GM23338 (cell line): ENCODE results near the gene STK33. TPM values are rescaled to one million over a fixed set of nuclear protein-coding genes. Genes with fewer than 3 reads are reported as not detected.

Source experiments
- ATAC-seq: fragments of 200-7000 bp; cut with Tn5 transposase; 3 replicates; pipeline ENCODE4 v1.9.1; 2020
- DNase-seq: peaks from one replicate; pipeline ENCODE4 v3.0.0-alpha.2; 2015; ENCODE audit warnings: low spot score
- H2AFZ ChIP-seq: fragments of 200-600 bp; sonication (generic); 2 replicates; pipeline ENCODE4 v1.8.0; 2016; ENCODE audit warnings: antibody characterized with exemption, mild to moderate bottlenecking, moderate library complexity
- H3F3A ChIP-seq: fragments of 200-600 bp; sonication (generic); replicated peaks from 2 replicates; pipeline ENCODE4 v1.8.0; 2017; ENCODE audit warnings: antibody characterized with exemption, mixed run types, low read depth
- H3K27ac ChIP-seq: fragments of 200-600 bp; sonication (generic); 2 replicates; pipeline ENCODE4 v1.6.1; 2016; ENCODE audit warnings: low read depth
- H3K27me3 ChIP-seq: fragments of 200-600 bp; sonication (generic); 2 replicates; pipeline ENCODE4 v1.8.0; 2016; ENCODE audit warnings: mild to moderate bottlenecking, mixed run types, moderate library complexity; ENCODE audit not compliant: insufficient read depth
- H3K36me3 ChIP-seq: fragments of 200-600 bp; sonication (generic); 2 replicates; pipeline ENCODE4 v1.8.0; 2016; ENCODE audit warnings: mild to moderate bottlenecking; ENCODE audit not compliant: insufficient read depth
- H3K4me1 ChIP-seq: fragments of 200-600 bp; sonication (generic); 2 replicates; pipeline ENCODE4 v1.8.0; 2016; ENCODE audit warnings: mild to moderate bottlenecking, moderate library complexity; ENCODE audit not compliant: insufficient read depth
- H3K4me2 ChIP-seq: fragments of 200-600 bp; sonication (generic); 2 replicates; pipeline ENCODE4 v1.7.1; 2017; ENCODE audit warnings: mixed run types
- H3K4me3 ChIP-seq: fragments of 200-600 bp; sonication (generic); 2 replicates; pipeline ENCODE4 v1.6.1; 2016; ENCODE audit warnings: mixed run types
- H3K79me2 ChIP-seq: fragments of 200-600 bp; sonication (generic); replicated peaks from 2 replicates; pipeline ENCODE4 v1.8.0; 2017; ENCODE audit warnings: mild to moderate bottlenecking; ENCODE audit not compliant: insufficient read depth
- H3K9me2 ChIP-seq: fragments of 200-600 bp; sonication (generic); 2 replicates; pipeline ENCODE4 v1.8.0; 2017; ENCODE audit not compliant: insufficient read depth
- H4K20me1 ChIP-seq: fragments of 200-600 bp; sonication (generic); replicated peaks from 2 replicates; pipeline ENCODE4 v1.8.0; 2017; ENCODE audit warnings: mild to moderate bottlenecking; ENCODE audit not compliant: insufficient read depth
- H3K27ac Mint-ChIP-seq: 2 replicates; pipeline ENCODE4 v1.8.0; 2020; ENCODE audit warnings: inconsistent platforms, mild to moderate bottlenecking, moderate library complexity, mixed read lengths
- H3K27me3 Mint-ChIP-seq: 3 replicates; pipeline ENCODE4 v1.8.0; 2022; ENCODE audit warnings: low read depth, mild to moderate bottlenecking, moderate library complexity, mixed read lengths, inconsistent platforms; ENCODE audit not compliant: insufficient read depth, poor library complexity
- H3K36me3 Mint-ChIP-seq: 3 replicates; pipeline ENCODE4 v1.8.0; 2021; ENCODE audit warnings: low read depth, mild to moderate bottlenecking, inconsistent platforms, moderate library complexity, mixed read lengths
- H3K4me1 Mint-ChIP-seq: 3 replicates; pipeline ENCODE4 v1.8.0; 2020; ENCODE audit warnings: mild to moderate bottlenecking, inconsistent platforms, mixed read lengths
- H3K4me3 Mint-ChIP-seq: 3 replicates; pipeline ENCODE4 v1.8.0; 2021; ENCODE audit warnings: moderate library complexity, mild to moderate bottlenecking, inconsistent platforms, mixed read lengths
- H3K9me3 Mint-ChIP-seq: 3 replicates; pipeline ENCODE4 v1.8.0; 2020; ENCODE audit warnings: moderate library complexity, mild to moderate bottlenecking, inconsistent platforms, mixed read lengths
- CTCF ChIP-seq, 2 experiments: fragments of 200-600 bp in 1 of 2; sonication (generic) in 1 of 2; conservative IDR thresholded peaks; 2 replicates each; pipeline versions ENCODE4 v1.5.1 to v1.6.1; 2016 to 2017; ENCODE audit warnings: antibody characterized with exemption in 2 of 2, low read depth in 2 of 2, mild to moderate bottlenecking in 2 of 2, moderate library complexity in 1 of 2
- ETS1 ChIP-seq: IDR thresholded peaks from 2 replicates; pipeline ENCODE4 v1.6.1; 2016; ENCODE audit warnings: antibody characterized with exemption
- EZH2 ChIP-seq: fragments of 200-600 bp; sonication (generic); IDR thresholded peaks from one replicate; pipeline ENCODE4 v1.8.0; 2017; ENCODE audit warnings: antibody characterized with exemption, mild to moderate bottlenecking, low read depth; ENCODE audit not compliant: unreplicated experiment
- EZH2phosphoT487 ChIP-seq: fragments of 200-600 bp; sonication (generic); IDR thresholded peaks from one replicate; pipeline ENCODE4 v1.8.1; 2018; ENCODE audit warnings: antibody characterized with exemption; ENCODE audit not compliant: unreplicated experiment
- JUNB ChIP-seq: IDR thresholded peaks from one replicate; pipeline ENCODE4 v1.6.1; 2016; ENCODE audit warnings: antibody characterized with exemption; ENCODE audit not compliant: unreplicated experiment
- NANOG ChIP-seq: IDR thresholded peaks from 2 replicates; pipeline ENCODE4 v1.6.1; 2016; ENCODE audit warnings: antibody characterized with exemption, borderline replicate concordance
- POLR2AphosphoS5 ChIP-seq: IDR thresholded peaks from 2 replicates; pipeline ENCODE4 v1.6.1; 2016; ENCODE audit warnings: antibody characterized with exemption, low read depth
- STAT1 ChIP-seq: IDR thresholded peaks from one replicate; pipeline ENCODE4 v1.6.1; 2016; ENCODE audit warnings: antibody characterized with exemption; ENCODE audit not compliant: unreplicated experiment
- ZNF114 ChIP-seq: fragments of 250-450 bp; sonication (Bioruptor Pico); IDR thresholded peaks from 2 replicates; pipeline ENCODE4 v1.5.0; 2020; ENCODE audit warnings: mild to moderate bottlenecking, moderate library complexity
- polyA plus RNA-seq: library from polyadenylated mRNA; unstranded; fragments of >200 nt; fragmentation: Nextera tagmentation; extraction: Ambion mirVana; gene quantifications from 2 replicates; pipeline ENCODE4 v1.2.1, GENCODE V29; 2016
- total RNA-seq: library from RNA; depleted of rRNA; stranded (reverse); fragments of >200 nt; shearing (Covaris generic); gene quantifications from 2 replicates; pipeline ENCODE4 v1.2.3, GENCODE V29; 2014
- TF ChIP-seq, protein P1 (sequence below): IDR thresholded peaks from one replicate; pipeline ENCODE4 v1.6.1; 2018; ENCODE audit warnings: antibody characterized with exemption; ENCODE audit not compliant: unreplicated experiment

STK33 gene
- total and polyA plus RNA-seq, 2 experiments from 2014 or later = 17.2 to 18.2 TPM

- peaks cover 1% of the 10 kb centered on the region for H3K27me3 Mint-ChIP-seq
- H3K36me3 Mint-ChIP-seq = no peaks in the 10 kb centered on the region; the same call in 2 of the 3 replicates
- H2AFZ ChIP-seq = no peak overlapping the region
- H3K9me2 ChIP-seq = no peaks in the 10 kb centered on the region
- DNase-seq (no peak), ATAC-seq (no peak)
- H3K4me1 ChIP-seq = peaks cover 17% of the 10 kb centered on the region
- no peak overlapping the region for H3K4me2 ChIP-seq
- no peak overlapping the region for H3K4me3 ChIP-seq
- no peaks in the 10 kb centered on the region; the same call in 1 of the 2 replicates for H4K20me1 ChIP-seq
- no peaks in the 10 kb centered on the region for H3K9me3 Mint-ChIP-seq
- no peaks in the 10 kb centered on the region for H3K79me2 ChIP-seq
- no peak overlapping the region for H3K4me3 Mint-ChIP-seq
- H3K27me3 ChIP-seq = no peaks in the 10 kb centered on the region
- no peak overlapping the region for H3K27ac ChIP-seq
- H3K4me1 Mint-ChIP-seq = peaks cover 36% of the 10 kb centered on the region
- TF ChIP-seq CTCF (conservative IDR thresholded peaks at IDR 0.05; ENCODE audit: low read depth in 2 of 2) = no peak
- TF ChIP-seq, protein P1, sequence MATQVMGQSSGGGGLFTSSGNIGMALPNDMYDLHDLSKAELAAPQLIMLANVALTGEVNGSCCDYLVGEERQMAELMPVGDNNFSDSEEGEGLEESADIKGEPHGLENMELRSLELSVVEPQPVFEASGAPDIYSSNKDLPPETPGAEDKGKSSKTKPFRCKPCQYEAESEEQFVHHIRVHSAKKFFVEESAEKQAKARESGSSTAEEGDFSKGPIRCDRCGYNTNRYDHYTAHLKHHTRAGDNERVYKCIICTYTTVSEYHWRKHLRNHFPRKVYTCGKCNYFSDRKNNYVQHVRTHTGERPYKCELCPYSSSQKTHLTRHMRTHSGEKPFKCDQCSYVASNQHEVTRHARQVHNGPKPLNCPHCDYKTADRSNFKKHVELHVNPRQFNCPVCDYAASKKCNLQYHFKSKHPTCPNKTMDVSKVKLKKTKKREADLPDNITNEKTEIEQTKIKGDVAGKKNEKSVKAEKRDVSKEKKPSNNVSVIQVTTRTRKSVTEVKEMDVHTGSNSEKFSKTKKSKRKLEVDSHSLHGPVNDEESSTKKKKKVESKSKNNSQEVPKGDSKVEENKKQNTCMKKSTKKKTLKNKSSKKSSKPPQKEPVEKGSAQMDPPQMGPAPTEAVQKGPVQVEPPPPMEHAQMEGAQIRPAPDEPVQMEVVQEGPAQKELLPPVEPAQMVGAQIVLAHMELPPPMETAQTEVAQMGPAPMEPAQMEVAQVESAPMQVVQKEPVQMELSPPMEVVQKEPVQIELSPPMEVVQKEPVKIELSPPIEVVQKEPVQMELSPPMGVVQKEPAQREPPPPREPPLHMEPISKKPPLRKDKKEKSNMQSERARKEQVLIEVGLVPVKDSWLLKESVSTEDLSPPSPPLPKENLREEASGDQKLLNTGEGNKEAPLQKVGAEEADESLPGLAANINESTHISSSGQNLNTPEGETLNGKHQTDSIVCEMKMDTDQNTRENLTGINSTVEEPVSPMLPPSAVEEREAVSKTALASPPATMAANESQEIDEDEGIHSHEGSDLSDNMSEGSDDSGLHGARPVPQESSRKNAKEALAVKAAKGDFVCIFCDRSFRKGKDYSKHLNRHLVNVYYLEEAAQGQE = no peak
- TF ChIP-seq EZH2 = no peak
- no peak for TF ChIP-seq ZNF114 (CRISPR knock-in tag)
- no peak for TF ChIP-seq STAT1
- TF ChIP-seq POLR2AphosphoS5 = no peak
- TF ChIP-seq ETS1 = no peak
- no peak for TF ChIP-seq JUNB
- TF ChIP-seq NANOG = no peak
- TF ChIP-seq EZH2phosphoT487 = no peak
- no peak overlapping the region for H3K27ac Mint-ChIP-seq
- H3K36me3 ChIP-seq = no peaks in the 10 kb centered on the region
- H3F3A ChIP-seq = no peaks in the 10 kb centered on the region
These were observed 206.3 kb downstream of the STK33 start for GRCh38 chr11:8387693-8388092.
